HCT116 (cell line): Measurements from ENCODE around the gene ATF1.

Experiments used
- ATF3 ChIP-seq: IDR thresholded peaks from 2 replicates; pipeline ENCODE4 v1.6.1; 2012
- CEBPB ChIP-seq: IDR thresholded peaks from 2 replicates; pipeline ENCODE4 v1.6.1; 2012; ENCODE audit warnings: low read depth
- CTCF ChIP-seq, 3 experiments: fragments of 200-600 bp in 1 of 3; sonication (generic) in 1 of 3; IDR thresholded peaks in 2 of 3; conservative IDR thresholded peaks in 1 of 3; 2 replicates each; pipeline ENCODE4 v1.5.1; 2012 to 2017; ENCODE audit warnings: low read depth in 2 of 3, low read length in 2 of 3, antibody characterized with exemption in 1 of 3, borderline replicate concordance in 1 of 3, control low read depth in 1 of 3, mild to moderate bottlenecking in 1 of 3, mixed read lengths in 1 of 3, mixed run types in 1 of 3, moderate library complexity in 1 of 3; ENCODE audit not compliant: insufficient read depth in 1 of 3
- EZH2phosphoT487 ChIP-seq: fragments of 200-600 bp; IDR thresholded peaks from 2 replicates; pipeline ENCODE4 v1.6.1; 2018; ENCODE audit warnings: antibody characterized with exemption, borderline replicate concordance
- FOSL1 ChIP-seq: IDR thresholded peaks from 2 replicates; pipeline ENCODE4 v1.6.1; 2012; ENCODE audit warnings: low read depth
- POLR2A ChIP-seq: IDR thresholded peaks from 2 replicates; pipeline ENCODE4 v1.7.0; 2011; ENCODE audit warnings: borderline replicate concordance; ENCODE audit not compliant: insufficient read depth, insufficient read length; ENCODE audit errors: extremely low read depth
- POLR2AphosphoS5 ChIP-seq: IDR thresholded peaks from 2 replicates; pipeline ENCODE4 v1.6.1; 2011; ENCODE audit warnings: mild to moderate bottlenecking, low read depth, low read length, moderate library complexity

GRCh38 chr12:50840809-50841487 is 77.0 kb downstream of the ATF1 start:
- TF ChIP-seq POLR2AphosphoS5 = no peak
- no peak for TF ChIP-seq CTCF (IDR thresholded peaks at IDR 0.05 in 2 of 3, conservative IDR thresholded peaks at IDR 0.05 in 1 of 3; ENCODE audit: borderline replicate concordance in 1 of 3, insufficient read depth in 1 of 3, low read depth in 2 of 3, low read length in 2 of 3)
- TF ChIP-seq POLR2A = no peak
- TF ChIP-seq FOSL1 = no peak
- TF ChIP-seq CEBPB = no peak
- TF ChIP-seq ATF3 = no peak
- TF ChIP-seq EZH2phosphoT487 = no peak
